Neural cell (in vitro differentiated cells): ENCODE measurements around the gene CD72. TPM values are rescaled to one million over a fixed set of nuclear protein-coding genes. Genes with fewer than 3 reads are reported as not detected.

ENCODE experiments used
- H2AFZ ChIP-seq: fragments of 200-600, 300-800 bp; sonication (generic), shearing (Covaris generic); 2 replicates; pipeline ENCODE4 v1.6.0; 2014; ENCODE audit warnings: low read depth, mild to moderate bottlenecking, antibody characterized with exemption, low read length, moderate library complexity
- H3F3A ChIP-seq: fragments of 200-600 bp; shearing (Covaris generic); 2 replicates; pipeline ENCODE4 v1.6.1; 2016; ENCODE audit warnings: mild to moderate bottlenecking, moderate library complexity, mixed read lengths, antibody characterized with exemption, low read length; ENCODE audit not compliant: insufficient read depth, poor library complexity, severe bottlenecking
- H3K27ac ChIP-seq: fragments of 200-600, 300-800 bp; sonication (generic), shearing (Covaris generic); 2 replicates; pipeline ENCODE4 v1.5.1; 2014; ENCODE audit warnings: mild to moderate bottlenecking, low read length, moderate library complexity
- H3K27me3 ChIP-seq: fragments of 300-800, 200-600 bp; sonication (generic), shearing (Covaris generic); 2 replicates; pipeline ENCODE4 v1.6.0; 2014; ENCODE audit warnings: mild to moderate bottlenecking, low read depth, low read length, moderate library complexity; ENCODE audit not compliant: insufficient read depth
- H3K36me3 ChIP-seq: fragments of 300-800, 200-600 bp; sonication (generic), shearing (Covaris generic); 2 replicates; pipeline ENCODE4 v1.5.1; 2014; ENCODE audit warnings: mild to moderate bottlenecking, antibody characterized with exemption, low read length, moderate library complexity; ENCODE audit not compliant: insufficient read depth
- H3K4me2 ChIP-seq: fragments of 300-800, 200-600 bp; sonication (generic), shearing (Covaris generic); 2 replicates; pipeline ENCODE4 v1.6.0; 2014; ENCODE audit warnings: mild to moderate bottlenecking, low read length
- H3K4me3 ChIP-seq: fragments of 300-800, 200-600 bp; sonication (generic), shearing (Covaris generic); 2 replicates; pipeline ENCODE4 v1.5.1; 2014; ENCODE audit warnings: mild to moderate bottlenecking, low read length, moderate library complexity
- H3K79me2 ChIP-seq: fragments of 200-600 bp; shearing (Covaris generic); replicated peaks from 2 replicates; pipeline ENCODE4 v1.6.0; 2014; ENCODE audit warnings: mild to moderate bottlenecking, low read length, moderate library complexity; ENCODE audit not compliant: insufficient read depth
- H3K9ac ChIP-seq: fragments of 300-800, 200-600 bp; sonication (generic), shearing (Covaris generic); 2 replicates; pipeline ENCODE4 v1.6.1; 2016; ENCODE audit warnings: mild to moderate bottlenecking, low read length, mixed read lengths
- H3K9me2 ChIP-seq: fragments of 200-600 bp; shearing (Covaris generic); 2 replicates; pipeline ENCODE4 v1.6.1; 2016; ENCODE audit warnings: mild to moderate bottlenecking, low read length, mixed read lengths; ENCODE audit not compliant: insufficient read depth
- H3K9me3 ChIP-seq: fragments of 200-600, 300-800 bp; sonication (generic), shearing (Covaris generic); 2 replicates; pipeline ENCODE4 v1.6.1; 2016; ENCODE audit warnings: mild to moderate bottlenecking, mixed run types, low read length, moderate library complexity, mixed read lengths
- H4K20me1 ChIP-seq: fragments of 200-600 bp; shearing (Covaris generic); 2 replicates; pipeline ENCODE4 v1.6.1; 2016; ENCODE audit warnings: mild to moderate bottlenecking, mixed run types; ENCODE audit not compliant: insufficient read depth
- EP300 ChIP-seq: fragments of 450-650 bp; conservative IDR thresholded peaks from 2 replicates; pipeline ENCODE4 v1.6.1; 2014; ENCODE audit warnings: antibody characterized with exemption, mild to moderate bottlenecking, moderate library complexity; ENCODE audit not compliant: poor library complexity, severe bottlenecking
- EZH2 ChIP-seq: fragments of 200-600, 300-800 bp; shearing (Covaris generic), sonication (generic); IDR thresholded peaks from 2 replicates; pipeline ENCODE4 v1.6.1; 2014; ENCODE audit warnings: antibody characterized with exemption, low read length, borderline replicate concordance, mild to moderate bottlenecking; ENCODE audit not compliant: insufficient read depth, poor library complexity, severe bottlenecking
- MXI1 ChIP-seq: fragments of 450-650 bp; conservative IDR thresholded peaks from 2 replicates; pipeline ENCODE4 v1.6.1; 2014; ENCODE audit warnings: antibody characterized with exemption, mild to moderate bottlenecking; ENCODE audit not compliant: poor library complexity, severe bottlenecking
- POLR2AphosphoS5 ChIP-seq: IDR thresholded peaks from 2 replicates; pipeline ENCODE4 v1.6.1; 2012
- RAD21 ChIP-seq: fragments of 450-650 bp; conservative IDR thresholded peaks from 2 replicates; pipeline ENCODE4 v1.6.1; 2014; ENCODE audit warnings: antibody characterized with exemption, mild to moderate bottlenecking, moderate library complexity
- SMC3 ChIP-seq: fragments of 450-650 bp; conservative IDR thresholded peaks from 2 replicates; pipeline ENCODE4 v1.6.1; 2014; ENCODE audit warnings: antibody characterized with exemption, mild to moderate bottlenecking, moderate library complexity; ENCODE audit not compliant: poor library complexity
- TAF1 ChIP-seq: IDR thresholded peaks from 2 replicates; pipeline ENCODE4 v1.6.1; 2012; ENCODE audit warnings: low read depth
- polyA plus RNA-seq: library from polyadenylated mRNA; depleted of rRNA; stranded (reverse); fragments of >200 nt; gene quantifications from 2 replicates; pipeline ENCODE4 v1.2.3, GENCODE V29; 2014
- TF ChIP-seq, protein P1 (sequence below): fragments of 450-650 bp; IDR thresholded peaks from 2 replicates; pipeline ENCODE4 v1.5.1; 2014; ENCODE audit warnings: antibody characterized with exemption, mild to moderate bottlenecking, moderate library complexity; ENCODE audit not compliant: poor library complexity, severe bottlenecking
- TF ChIP-seq, protein P2 (sequence below): IDR thresholded peaks from 2 replicates; pipeline ENCODE4 v1.6.1; 2012; ENCODE audit warnings: borderline replicate concordance

CD72 gene
- polyA plus RNA-seq, 1 donor from 2014 or later: not detected

DNA sequence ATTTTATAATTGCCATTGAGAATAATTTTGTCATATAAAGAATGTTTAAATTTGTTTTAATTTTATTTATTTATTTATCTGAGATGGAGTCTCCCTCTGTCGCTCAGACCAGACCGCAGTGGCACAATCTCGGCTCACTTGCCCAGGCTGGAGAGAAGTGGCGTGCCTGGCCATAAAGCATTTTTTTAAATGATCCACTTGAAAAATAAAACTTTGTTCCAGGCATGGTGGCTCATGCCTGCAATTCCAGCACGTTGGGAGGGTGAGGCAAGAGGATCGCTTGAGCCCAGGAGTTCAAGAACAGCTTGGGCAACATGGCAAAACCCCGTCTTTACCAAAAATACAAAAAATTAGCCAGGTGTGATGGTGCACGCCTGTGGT, 34.6 kb upstream of the CD72 start:
- Histone ChIP-seq H3K27me3 (no peaks in the 10 kb centered on the region), H3K4me2 (no peak overlapping the region), H3K27ac (no peak overlapping the region), H3K9me3 (no peaks in the 10 kb centered on the region), H4K20me1 (no peaks in the 10 kb centered on the region), H3K36me3 (no peaks in the 10 kb centered on the region), H3F3A (no peaks in the 10 kb centered on the region), H2AFZ (no peak overlapping the region), H3K9ac (no peak overlapping the region), H3K79me2 (no peaks in the 10 kb centered on the region), H3K9me2 (no peaks in the 10 kb centered on the region), H3K4me3 (no peak overlapping the region)
- TF ChIP-seq EZH2 (no peak), MXI1 (no peak), POLR2AphosphoS5 (no peak), SMC3 (no peak), RAD21 (no peak), EP300 (no peak), TAF1 (no peak)
- TF ChIP-seq, protein P1, sequence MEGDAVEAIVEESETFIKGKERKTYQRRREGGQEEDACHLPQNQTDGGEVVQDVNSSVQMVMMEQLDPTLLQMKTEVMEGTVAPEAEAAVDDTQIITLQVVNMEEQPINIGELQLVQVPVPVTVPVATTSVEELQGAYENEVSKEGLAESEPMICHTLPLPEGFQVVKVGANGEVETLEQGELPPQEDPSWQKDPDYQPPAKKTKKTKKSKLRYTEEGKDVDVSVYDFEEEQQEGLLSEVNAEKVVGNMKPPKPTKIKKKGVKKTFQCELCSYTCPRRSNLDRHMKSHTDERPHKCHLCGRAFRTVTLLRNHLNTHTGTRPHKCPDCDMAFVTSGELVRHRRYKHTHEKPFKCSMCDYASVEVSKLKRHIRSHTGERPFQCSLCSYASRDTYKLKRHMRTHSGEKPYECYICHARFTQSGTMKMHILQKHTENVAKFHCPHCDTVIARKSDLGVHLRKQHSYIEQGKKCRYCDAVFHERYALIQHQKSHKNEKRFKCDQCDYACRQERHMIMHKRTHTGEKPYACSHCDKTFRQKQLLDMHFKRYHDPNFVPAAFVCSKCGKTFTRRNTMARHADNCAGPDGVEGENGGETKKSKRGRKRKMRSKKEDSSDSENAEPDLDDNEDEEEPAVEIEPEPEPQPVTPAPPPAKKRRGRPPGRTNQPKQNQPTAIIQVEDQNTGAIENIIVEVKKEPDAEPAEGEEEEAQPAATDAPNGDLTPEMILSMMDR: no peak
- TF ChIP-seq, protein P2, sequence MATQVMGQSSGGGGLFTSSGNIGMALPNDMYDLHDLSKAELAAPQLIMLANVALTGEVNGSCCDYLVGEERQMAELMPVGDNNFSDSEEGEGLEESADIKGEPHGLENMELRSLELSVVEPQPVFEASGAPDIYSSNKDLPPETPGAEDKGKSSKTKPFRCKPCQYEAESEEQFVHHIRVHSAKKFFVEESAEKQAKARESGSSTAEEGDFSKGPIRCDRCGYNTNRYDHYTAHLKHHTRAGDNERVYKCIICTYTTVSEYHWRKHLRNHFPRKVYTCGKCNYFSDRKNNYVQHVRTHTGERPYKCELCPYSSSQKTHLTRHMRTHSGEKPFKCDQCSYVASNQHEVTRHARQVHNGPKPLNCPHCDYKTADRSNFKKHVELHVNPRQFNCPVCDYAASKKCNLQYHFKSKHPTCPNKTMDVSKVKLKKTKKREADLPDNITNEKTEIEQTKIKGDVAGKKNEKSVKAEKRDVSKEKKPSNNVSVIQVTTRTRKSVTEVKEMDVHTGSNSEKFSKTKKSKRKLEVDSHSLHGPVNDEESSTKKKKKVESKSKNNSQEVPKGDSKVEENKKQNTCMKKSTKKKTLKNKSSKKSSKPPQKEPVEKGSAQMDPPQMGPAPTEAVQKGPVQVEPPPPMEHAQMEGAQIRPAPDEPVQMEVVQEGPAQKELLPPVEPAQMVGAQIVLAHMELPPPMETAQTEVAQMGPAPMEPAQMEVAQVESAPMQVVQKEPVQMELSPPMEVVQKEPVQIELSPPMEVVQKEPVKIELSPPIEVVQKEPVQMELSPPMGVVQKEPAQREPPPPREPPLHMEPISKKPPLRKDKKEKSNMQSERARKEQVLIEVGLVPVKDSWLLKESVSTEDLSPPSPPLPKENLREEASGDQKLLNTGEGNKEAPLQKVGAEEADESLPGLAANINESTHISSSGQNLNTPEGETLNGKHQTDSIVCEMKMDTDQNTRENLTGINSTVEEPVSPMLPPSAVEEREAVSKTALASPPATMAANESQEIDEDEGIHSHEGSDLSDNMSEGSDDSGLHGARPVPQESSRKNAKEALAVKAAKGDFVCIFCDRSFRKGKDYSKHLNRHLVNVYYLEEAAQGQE: no peak

DNA sequence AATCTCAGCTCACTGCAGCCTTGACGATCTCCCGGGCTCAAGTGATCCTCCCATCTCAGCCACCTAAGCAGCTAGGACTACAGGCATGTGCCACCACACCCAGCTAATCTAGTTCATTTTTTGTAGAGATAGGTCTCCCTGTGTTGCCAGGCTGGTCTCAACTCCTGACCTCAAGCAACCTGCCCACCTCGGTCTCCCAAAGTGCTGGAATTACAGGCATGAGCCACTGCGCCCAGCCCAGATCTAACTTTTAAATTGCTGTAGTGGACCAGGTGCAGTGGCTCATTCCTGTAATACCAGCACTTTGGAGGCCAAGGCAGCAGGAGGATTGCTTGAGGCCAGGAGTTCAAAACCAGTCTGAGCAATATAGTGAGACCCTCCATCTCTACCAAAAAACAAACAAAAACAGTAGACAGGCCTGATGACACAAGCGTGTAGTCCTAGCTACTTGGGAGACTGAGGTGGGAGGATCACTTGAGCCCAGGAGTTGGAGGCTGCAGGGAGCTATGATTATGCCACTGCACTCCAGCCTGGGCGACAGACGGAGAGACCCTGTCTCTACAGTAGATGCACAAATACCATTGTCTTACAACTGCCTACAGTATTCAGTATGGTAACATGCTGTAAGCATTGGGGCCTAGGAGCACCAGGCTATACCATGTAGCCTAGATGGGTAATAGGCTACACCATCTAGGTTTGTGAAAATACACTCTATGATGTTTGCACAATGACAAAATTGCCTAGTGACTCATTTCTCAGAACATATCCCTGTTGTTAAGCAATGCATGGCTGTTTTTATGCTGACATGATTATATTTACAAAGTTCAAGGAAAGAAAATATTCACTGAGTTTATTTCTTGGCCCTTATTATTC, 34.0 kb upstream of the CD72 start:
- Histone ChIP-seq H3K27ac (no peak overlapping the region), H3K9me2 (no peaks in the 10 kb centered on the region), H2AFZ (no peak overlapping the region), H3K4me3 (no peak overlapping the region), H3K9me3 (no peaks in the 10 kb centered on the region), H3F3A (no peaks in the 10 kb centered on the region), H3K79me2 (no peaks in the 10 kb centered on the region), H3K36me3 (no peaks in the 10 kb centered on the region), H3K27me3 (no peaks in the 10 kb centered on the region), H3K9ac (no peak overlapping the region), H4K20me1 (no peaks in the 10 kb centered on the region), H3K4me2 (no peak overlapping the region)
- TF ChIP-seq MXI1: no peak
- no peak for TF ChIP-seq EP300
- TF ChIP-seq TAF1: no peak
